Measurements from ENCODE around the gene SLC32A1. TPM values are rescaled to one million over a fixed set of nuclear protein-coding genes. Genes with fewer than 3 reads are reported as not detected.
A peak's percentile ranks its signal among the peaks of the same experiment; 100 is the strongest.

Gene SLC32A1
- total RNA-seq, 2 experiments from 2014 or later: not detected

DNA sequence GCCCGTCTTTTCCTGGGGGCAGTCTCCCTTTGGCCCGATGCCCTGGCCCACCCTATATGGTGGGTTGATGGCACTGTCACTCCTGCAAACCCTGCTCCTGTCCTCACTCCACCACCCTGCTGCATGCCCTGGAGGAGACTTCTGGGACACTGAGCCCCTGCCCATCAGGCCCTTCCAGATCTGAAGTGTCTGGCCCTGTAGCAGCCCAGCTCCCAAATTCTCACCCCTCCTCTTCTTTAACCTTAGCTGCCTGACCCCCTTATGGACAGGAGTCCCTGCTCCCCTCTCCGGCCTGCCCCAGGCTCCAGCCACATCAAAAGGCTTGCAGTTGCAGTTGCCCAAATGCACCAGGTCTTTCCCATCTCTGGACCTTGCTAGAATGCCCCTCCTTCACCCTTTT, 20.8 kb upstream of the SLC32A1 start:
- H3K9me3 Mint-ChIP-seq: no peaks in the 10 kb centered on the region
- no peaks in the 10 kb centered on the region for H3K4me1 Mint-ChIP-seq
- DNase-seq: no peak
- no peak overlapping the region for H3K27ac Mint-ChIP-seq
- H3K36me3 Mint-ChIP-seq (ENCODE audit: low read depth): no peaks in the 10 kb centered on the region
- H3K27me3 Mint-ChIP-seq: peaks cover 15% of the 10 kb centered on the region
- ChIA-PET POLR2A (no interaction called here), CTCF (no interaction called here)
- H3K4me3 Mint-ChIP-seq: no peak overlapping the region

DNA sequence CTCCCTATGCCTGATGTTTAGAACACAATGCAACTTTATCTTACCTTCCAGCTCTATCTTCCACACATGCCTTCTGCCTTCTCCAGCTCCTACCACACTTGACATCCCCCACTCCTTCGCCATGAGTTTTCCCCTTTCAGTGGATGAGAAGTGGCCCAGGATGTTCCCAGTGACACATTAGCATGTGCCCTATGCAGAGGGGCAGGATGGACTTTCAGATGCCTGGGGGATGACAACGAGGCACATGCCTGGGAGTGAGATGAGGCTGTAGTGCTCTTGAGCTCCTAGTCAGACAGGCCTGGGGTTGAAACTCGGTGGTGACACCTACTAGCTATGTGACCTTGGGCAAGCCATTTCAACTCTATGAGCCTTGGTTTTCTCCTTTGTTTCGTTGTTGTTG, 20.1 kb upstream of the SLC32A1 start:
- Mint-ChIP-seq H3K36me3 (ENCODE audit: low read depth) (no peaks in the 10 kb centered on the region), H3K9me3 (no peaks in the 10 kb centered on the region), H3K4me3 (no peak overlapping the region), H3K27me3 (peaks cover 17% of the 10 kb centered on the region), H3K4me1 (no peaks in the 10 kb centered on the region), H3K27ac (no peak overlapping the region)
- CTCF ChIA-PET: interaction anchor here (1.7 kb wide), 1 partner anchor 11 kb away, joined by 3 read pairs; no protein-coding TSS in a partner anchor
- no peak for DNase-seq
- POLR2A ChIA-PET: no interaction called here

DNA sequence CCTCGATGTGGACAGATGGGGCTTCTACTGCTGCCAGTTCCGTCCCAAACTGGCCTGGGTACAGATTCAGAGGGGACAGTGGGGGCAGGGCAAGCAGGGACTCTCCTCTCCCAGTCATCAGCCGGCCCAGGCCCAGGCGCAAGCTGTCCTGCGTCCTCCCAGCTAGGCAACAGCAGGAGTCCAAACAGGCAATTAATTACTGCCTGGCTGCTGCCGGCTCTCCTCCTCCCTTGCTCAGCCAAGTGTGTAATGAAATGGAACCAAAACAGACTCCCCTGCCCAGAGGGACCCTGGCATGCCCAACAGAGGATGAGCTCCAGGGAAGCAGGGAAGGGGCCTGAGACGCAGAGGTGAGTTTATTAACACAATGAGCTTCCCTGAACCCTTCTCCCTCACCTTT, 17.8 kb upstream of the SLC32A1 start:
- no peak overlapping the region for H3K4me3 Mint-ChIP-seq
- H3K9me3 Mint-ChIP-seq: no peaks in the 10 kb centered on the region
- H3K27me3 Mint-ChIP-seq: peaks cover 20% of the 10 kb centered on the region
- ChIA-PET CTCF (no interaction called here), POLR2A (no interaction called here)
- no peaks in the 10 kb centered on the region for H3K36me3 Mint-ChIP-seq (ENCODE audit: low read depth)
- DNase-seq: no peak
- no peaks in the 10 kb centered on the region for H3K4me1 Mint-ChIP-seq
- no peak overlapping the region for H3K27ac Mint-ChIP-seq

DNA sequence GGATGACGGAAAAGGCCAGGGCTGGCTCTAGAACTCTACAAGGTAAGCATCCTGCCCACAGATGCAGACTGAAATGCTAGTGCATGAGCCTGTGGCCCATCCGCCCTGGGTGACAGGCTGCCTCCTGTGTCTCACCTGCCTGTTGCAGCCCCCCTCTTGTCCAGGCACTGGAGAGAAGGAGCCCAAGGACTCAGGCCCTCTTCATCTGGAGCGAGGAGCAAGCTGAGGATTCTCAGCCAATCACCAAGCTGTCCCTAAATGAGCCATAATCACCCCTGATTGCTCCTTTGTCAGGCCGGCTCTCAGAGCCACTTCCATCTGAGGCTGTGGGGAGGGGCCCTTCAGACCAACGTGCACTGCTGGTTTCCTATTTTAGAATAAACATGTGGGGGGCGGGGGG, 10.0 kb upstream of the SLC32A1 start:
- H3K4me3 Mint-ChIP-seq: no peak overlapping the region
- CTCF ChIA-PET: interaction anchor here (0.8 kb wide), 1 partner anchor 21 kb away, joined by 3 read pairs; no protein-coding TSS in a partner anchor
- H3K36me3 Mint-ChIP-seq (ENCODE audit: low read depth): no peaks in the 10 kb centered on the region
- H3K27me3 Mint-ChIP-seq: peaks cover 45% of the 10 kb centered on the region
- POLR2A ChIA-PET: no interaction called here
- no peak overlapping the region for H3K27ac Mint-ChIP-seq
- no peaks in the 10 kb centered on the region for H3K4me1 Mint-ChIP-seq
- DNase-seq: no peak
- H3K9me3 Mint-ChIP-seq: no peaks in the 10 kb centered on the region

DNA sequence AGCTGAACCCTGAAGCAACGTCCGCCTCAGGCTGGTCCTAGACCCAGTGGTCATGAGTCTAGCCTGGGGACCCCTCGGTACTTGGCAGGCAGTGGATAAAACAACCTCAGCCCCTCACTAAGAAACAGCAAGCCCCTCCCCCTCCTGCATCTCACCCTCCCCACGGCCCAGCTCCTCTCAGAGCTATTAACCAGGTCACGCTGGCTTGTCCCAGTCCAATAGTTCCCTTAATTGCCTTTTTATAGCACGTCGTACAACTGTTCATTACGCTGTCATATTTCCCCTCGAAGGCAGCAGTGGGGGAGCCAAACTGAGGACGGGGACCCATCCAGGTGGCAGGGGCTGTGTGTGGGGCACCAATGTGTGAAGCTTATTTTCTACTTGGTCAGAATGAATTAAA, 8.6 kb upstream of the SLC32A1 start:
- ChIA-PET POLR2A (no interaction called here), CTCF (interaction anchor here (1.2 to 1.7 kb wide), 2 partner anchors 11 to 15 kb away, joined by 3 to 4 read pairs; no protein-coding TSS in a partner anchor)
- Mint-ChIP-seq H3K4me1 (no peaks in the 10 kb centered on the region), H3K27ac (no peak overlapping the region), H3K4me3 (no peak overlapping the region), H3K9me3 (no peaks in the 10 kb centered on the region), H3K36me3 (ENCODE audit: low read depth) (no peaks in the 10 kb centered on the region), H3K27me3 (peaks cover 54% of the 10 kb centered on the region)
- DNase-seq: no peak

DNA sequence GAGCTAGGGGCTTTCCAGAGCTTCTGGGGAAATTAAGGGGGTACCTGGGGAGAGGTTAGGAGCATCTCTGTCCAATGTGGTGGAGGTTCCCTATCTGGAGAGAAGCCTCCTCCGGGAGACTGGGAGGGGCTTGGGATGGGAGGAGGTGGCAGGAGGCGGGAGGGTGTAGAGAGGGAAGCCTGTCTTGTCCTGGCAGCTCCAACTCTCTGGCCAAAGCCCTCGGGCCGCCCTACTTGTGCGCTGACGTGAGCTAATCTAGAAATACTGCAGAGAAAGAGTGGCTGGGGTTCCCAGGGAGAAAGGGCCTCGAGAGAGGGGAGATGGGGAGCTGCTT, 1.6 kb upstream of the SLC32A1 start:
- ChIA-PET CTCF (interaction anchor here (0.6 to 1.7 kb wide), 3 partner anchors 10 to 49 kb away, joined by 3 to 5 read pairs (median 3); no protein-coding TSS in a partner anchor), POLR2A (no interaction called here)
- H3K27me3 Mint-ChIP-seq: peaks cover 86% of the 10 kb centered on the region
- H3K9me3 Mint-ChIP-seq: no peaks in the 10 kb centered on the region
- H3K36me3 Mint-ChIP-seq (ENCODE audit: low read depth): peaks cover 4% of the 10 kb centered on the region
- no peak overlapping the region for H3K27ac Mint-ChIP-seq
- peaks cover 29% of the 10 kb centered on the region for H3K4me1 Mint-ChIP-seq
- no peak overlapping the region for H3K4me3 Mint-ChIP-seq
- no peak for DNase-seq

DNA sequence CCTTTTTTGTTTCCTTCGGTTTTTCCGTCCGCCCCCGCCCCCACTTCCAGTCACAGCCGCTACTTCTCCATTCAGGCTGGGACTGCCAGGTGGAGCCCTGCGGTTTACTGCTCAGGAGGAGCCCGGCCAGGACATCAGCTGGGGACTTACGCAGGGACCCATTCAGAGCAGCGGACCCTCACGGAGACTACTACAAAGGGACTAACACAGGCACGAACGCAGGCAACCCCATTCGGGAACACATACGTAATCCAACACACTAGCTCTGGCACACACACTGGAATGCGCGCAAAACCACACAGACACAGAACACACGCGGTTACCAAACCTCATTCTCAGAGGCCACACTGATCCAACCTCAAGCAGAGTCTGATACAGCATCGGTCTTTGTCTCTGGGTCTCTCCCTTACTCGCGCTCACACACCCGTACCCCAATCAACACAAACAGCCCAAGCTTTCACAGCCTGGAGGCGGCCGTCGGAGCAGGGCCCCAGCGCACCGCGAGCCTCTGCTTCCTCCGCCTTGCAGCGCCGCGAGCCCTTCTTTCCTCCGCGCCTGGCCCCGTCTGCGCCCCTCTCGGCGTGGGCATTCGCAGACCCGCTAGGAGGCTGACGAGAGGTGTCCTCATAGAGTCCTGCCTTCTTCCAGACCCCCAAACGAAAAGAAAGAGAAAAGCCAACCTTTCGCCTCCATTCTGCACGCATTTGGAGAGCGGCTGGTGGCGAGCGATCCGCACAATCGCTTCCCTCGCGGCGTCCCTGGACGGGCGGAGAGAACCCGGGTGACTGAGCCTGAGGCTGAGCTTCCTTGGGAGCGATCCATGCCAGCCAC, 1.1 kb upstream of the SLC32A1 start:
- DNase-seq: no peak
- ChIA-PET POLR2A (no interaction called here), CTCF (interaction anchor here (0.6 to 1.7 kb wide), 3 partner anchors 9 to 50 kb away, joined by 3 to 5 read pairs (median 3); no protein-coding TSS in a partner anchor)
- Mint-ChIP-seq H3K9me3 (no peaks in the 10 kb centered on the region), H3K27me3 (peaks cover 86% of the 10 kb centered on the region), H3K4me3 (peak overlapping the region; percentile 17), H3K36me3 (ENCODE audit: low read depth) (peaks cover 6% of the 10 kb centered on the region), H3K27ac (peak overlapping the region; percentile 44), H3K4me1 (peaks cover 35% of the 10 kb centered on the region)

DNA sequence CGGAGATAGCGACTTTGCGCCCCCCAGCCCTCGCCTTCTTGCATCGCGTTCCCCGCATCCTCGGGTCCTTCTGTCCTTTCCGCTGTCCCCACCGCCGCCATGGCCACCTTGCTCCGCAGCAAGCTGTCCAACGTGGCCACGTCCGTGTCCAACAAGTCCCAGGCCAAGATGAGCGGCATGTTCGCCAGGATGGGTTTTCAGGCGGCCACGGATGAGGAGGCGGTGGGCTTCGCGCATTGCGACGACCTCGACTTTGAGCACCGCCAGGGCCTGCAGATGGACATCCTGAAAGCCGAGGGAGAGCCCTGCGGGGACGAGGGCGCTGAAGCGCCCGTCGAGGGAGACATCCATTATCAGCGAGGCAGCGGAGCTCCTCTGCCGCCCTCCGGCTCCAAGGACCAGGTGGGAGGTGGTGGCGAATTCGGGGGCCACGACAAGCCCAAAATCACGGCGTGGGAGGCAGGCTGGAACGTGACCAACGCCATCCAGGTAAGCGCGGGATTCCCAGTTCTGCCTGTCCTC, 401 bp downstream of the SLC32A1 start:
- H3K27me3 Mint-ChIP-seq: peaks cover 86% of the 10 kb centered on the region
- no peak overlapping the region for H3K27ac Mint-ChIP-seq
- CTCF ChIA-PET: interaction anchor here (2.0 kb wide), 1 partner anchor 25 kb away, joined by 7 read pairs; no protein-coding TSS in a partner anchor
- H3K4me1 Mint-ChIP-seq: peaks cover 41% of the 10 kb centered on the region
- no peaks in the 10 kb centered on the region for H3K9me3 Mint-ChIP-seq
- H3K36me3 Mint-ChIP-seq (ENCODE audit: low read depth): peaks cover 6% of the 10 kb centered on the region
- DNase-seq: no peak
- no peak overlapping the region for H3K4me3 Mint-ChIP-seq
- POLR2A ChIA-PET: no interaction called here

DNA sequence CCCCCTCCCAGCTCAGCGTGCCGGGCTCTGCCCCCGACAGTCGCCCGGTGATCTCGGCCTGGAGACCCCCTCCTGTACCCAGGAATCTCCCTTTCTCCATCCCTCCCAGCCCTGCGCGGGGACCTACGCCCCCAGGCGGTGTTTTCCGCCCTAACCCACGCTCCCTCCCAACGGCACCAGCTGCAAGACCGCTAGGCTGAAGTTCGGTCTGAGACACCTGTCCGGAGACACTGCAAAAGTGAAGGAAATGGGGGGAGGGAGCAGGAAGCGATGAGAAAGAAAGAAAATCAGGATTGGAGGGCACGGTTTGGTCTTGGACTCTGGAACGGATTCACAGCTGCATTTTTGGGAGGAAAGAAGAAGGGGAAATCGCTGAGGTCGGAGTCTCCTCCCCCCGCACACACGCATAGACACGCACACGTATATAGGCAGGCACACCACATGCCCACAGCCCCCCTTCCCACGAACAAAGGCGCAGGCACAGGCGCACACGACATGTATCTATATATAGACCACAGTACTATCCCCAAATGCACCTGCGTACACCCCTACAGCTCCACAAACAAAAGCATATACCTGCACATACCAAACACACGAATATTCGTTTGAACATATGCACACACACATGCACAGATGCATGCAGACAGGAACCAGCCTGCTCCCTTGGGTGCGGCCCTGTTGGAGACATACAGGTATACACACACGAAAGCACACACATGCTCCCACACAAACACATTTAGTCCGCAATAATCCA, 1.0 kb downstream of the SLC32A1 start:
- POLR2A ChIA-PET: no interaction called here
- no peak for DNase-seq
- Mint-ChIP-seq H3K9me3 (no peaks in the 10 kb centered on the region), H3K36me3 (ENCODE audit: low read depth) (peaks cover 6% of the 10 kb centered on the region), H3K27me3 (peaks cover 88% of the 10 kb centered on the region), H3K27ac (peak overlapping the region; percentile 70), H3K4me1 (peaks cover 46% of the 10 kb centered on the region), H3K4me3 (peak overlapping the region; percentile 25)
- CTCF ChIA-PET: interaction anchor here (1.3 to 2.0 kb wide), 3 partner anchors 24 to 40 kb away, joined by 3 to 7 read pairs (median 4); no protein-coding TSS in a partner anchor

DNA sequence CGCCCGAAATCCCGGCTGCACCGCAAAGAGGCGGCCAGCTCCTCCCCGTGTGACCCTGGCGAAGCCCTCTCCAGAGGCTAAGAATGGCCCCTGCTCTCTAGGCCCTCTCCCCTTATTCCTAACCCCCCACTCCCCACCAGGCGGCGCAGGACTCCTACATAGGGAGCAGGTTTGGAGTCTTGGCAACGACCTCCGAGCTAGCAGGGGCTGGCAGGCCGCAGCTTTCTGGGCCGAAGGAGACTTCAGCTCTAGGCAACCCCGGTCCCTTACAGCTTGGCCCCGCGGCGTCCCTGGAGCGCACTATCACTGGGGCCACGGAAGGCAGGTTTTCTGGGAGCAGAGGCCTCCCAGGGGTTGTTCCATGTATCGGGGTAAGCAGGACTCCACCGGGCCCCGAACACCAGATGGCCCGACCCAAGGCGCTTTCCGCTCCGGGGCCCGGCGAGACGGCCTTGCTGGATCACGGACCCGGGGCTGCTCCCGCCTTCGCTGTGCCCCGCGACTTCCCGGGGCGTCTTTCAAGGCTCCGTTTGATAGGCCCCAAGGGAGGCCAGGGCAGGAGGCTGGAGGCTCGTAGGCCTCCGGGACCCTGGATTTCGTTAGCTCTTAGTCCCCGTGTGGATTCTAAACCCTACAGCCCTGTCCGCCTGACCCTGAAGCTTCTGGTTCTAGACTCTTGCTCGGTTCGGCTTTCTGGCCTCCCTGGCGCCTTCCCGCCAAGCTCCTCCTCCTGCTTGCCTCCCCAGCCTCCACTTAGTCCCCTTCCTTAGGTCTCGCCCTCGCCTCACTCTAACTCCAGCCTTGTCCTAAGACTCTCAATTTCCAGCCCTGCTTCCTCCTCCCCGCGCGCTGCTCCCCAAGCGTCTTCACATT, 1.9 kb downstream of the SLC32A1 start:
- peaks cover 88% of the 10 kb centered on the region for H3K27me3 Mint-ChIP-seq
- DNase-seq: peak; percentile 36
- peaks cover 52% of the 10 kb centered on the region for H3K4me1 Mint-ChIP-seq
- no peaks in the 10 kb centered on the region for H3K9me3 Mint-ChIP-seq
- H3K4me3 Mint-ChIP-seq: peak overlapping the region; percentile 21
- H3K27ac Mint-ChIP-seq: peak overlapping the region; percentile 70
- ChIA-PET POLR2A (no interaction called here), CTCF (interaction anchor here (0.6 to 2.0 kb wide), 4 partner anchors 10 to 41 kb away, joined by 3 to 7 read pairs (median 4); no protein-coding TSS in a partner anchor)
- peaks cover 6% of the 10 kb centered on the region for H3K36me3 Mint-ChIP-seq (ENCODE audit: low read depth)

DNA sequence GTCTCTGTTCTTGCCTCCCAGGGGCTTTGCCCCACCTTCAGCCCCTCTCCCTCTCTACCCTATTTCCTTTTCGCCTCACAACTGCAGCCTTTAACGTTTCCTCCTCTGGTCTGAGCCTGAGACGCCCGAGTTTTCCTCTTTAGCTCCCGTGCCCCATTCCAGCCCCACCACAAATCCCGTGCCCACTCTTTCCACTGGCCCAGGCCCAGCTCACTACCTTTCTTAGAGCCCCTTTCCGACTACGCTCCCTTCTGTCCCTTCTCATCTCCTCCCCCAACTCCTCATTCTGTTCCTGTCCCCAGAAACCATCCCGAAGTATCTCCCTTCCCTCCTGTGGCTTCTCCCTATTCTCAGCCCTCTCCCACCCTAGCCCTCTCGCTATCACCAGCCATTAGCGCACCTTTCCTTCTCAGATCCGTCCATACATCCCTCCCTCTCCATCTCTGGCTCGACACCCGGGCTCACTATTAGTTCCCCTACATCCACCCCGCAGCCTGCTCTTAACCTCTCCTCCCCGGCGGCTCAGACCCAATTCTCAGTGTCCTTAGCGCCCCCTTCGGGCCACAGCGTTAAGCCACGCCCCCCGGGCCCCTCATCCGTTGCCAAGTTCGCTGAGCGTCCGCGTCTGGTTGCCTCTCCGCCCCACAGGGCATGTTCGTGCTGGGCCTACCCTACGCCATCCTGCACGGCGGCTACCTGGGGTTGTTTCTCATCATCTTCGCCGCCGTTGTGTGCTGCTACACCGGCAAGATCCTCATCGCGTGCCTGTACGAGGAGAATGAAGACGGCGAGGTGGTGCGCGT, 2.7 kb downstream of the SLC32A1 start:
- DNase-seq: peak; percentile 23
- ChIA-PET POLR2A (no interaction called here), CTCF (no interaction called here)
- peak overlapping the region; percentile 85 for H3K27ac Mint-ChIP-seq
- H3K9me3 Mint-ChIP-seq: no peaks in the 10 kb centered on the region
- peaks cover 6% of the 10 kb centered on the region for H3K36me3 Mint-ChIP-seq (ENCODE audit: low read depth)
- peak overlapping the region; percentile 21 for H3K4me3 Mint-ChIP-seq
- H3K27me3 Mint-ChIP-seq: peaks cover 85% of the 10 kb centered on the region
- peaks cover 58% of the 10 kb centered on the region for H3K4me1 Mint-ChIP-seq

All from activated CD4-positive, alpha-beta T cell treated with anti-CD3 and anti-CD28 coated beads, Interleukin-2, amount 10 ng/mL, durations not matched to agents 7 days and 5 days (primary cell).